ENCODE data around the gene GNAO1. TPM values are rescaled to one million over a fixed set of nuclear protein-coding genes. Genes with fewer than 3 reads are reported as not detected.

GNAO1 gene
- 10 to 100 TPM in 1 of 4 donors, 1 to 10 TPM in 3; 2.7 to 12.9 (median 6.1) TPM for total RNA-seq

- 1 to 2% methylated on average over 46 to 72 of the region's 91 CpGs for WGBS, 2 donors
- TF ChIP-seq POLR2A (IDR thresholded peaks at IDR 0.05) (no peak), CTCF (IDR thresholded peaks at IDR 0.05) (no peak), EP300 (IDR thresholded peaks at IDR 0.05) (no peak)
- Histone ChIP-seq H3K27ac (peak within 1 kb of the TSS; percentile 81 to 96 (median 90)), H3K4me1 (peaks cover 0 to 56% (median 25%) of the 10 kb centered on the region in 4 donors), H3K27me3 (peaks cover 0 to 17% of the 10 kb centered on the region in 2 donors), H3K4me3 (peak within 1 kb of the TSS; percentile 68 to 84 (median 73)), H3K9me3 (no peaks in the 10 kb centered on the region), H3K36me3 (no peaks in the 10 kb centered on the region)
- DNase-seq (ENCODE audit: low spot score in 2 of 2) = peak in 1 of 2 donors; percentile 37
Measured at GRCh38 chr16:56191156-56191815, at the start of gene GNAO1. Gene GNAO1, plus strand, starts transcription at chr16:56191489. Its CDS starts 747 bp downstream, at chr16:56192236.

- Histone ChIP-seq H3K9me3 (no peaks in the 10 kb centered on the region), H3K4me1 (no peaks in the 10 kb centered on the region), H3K4me3 (no peak overlapping the region), H3K27ac (no peak overlapping the region), H3K27me3 (no peaks in the 10 kb centered on the region), H3K36me3 (no peaks in the 10 kb centered on the region)
- WGBS, 2 donors = 62 to 65% methylated on average over 1 of the region's 1 CpG
- TF ChIP-seq POLR2A (IDR thresholded peaks at IDR 0.05) (no peak), EP300 (IDR thresholded peaks at IDR 0.05) (no peak), CTCF (IDR thresholded peaks at IDR 0.05) (no peak)
- DNase-seq (ENCODE audit: low spot score in 2 of 2) = no peak
Measured at GRCh38 chr16:56143666-56144065, 47.6 kb upstream of the GNAO1 start.

- no peaks in the 10 kb centered on the region for H3K36me3 ChIP-seq
- TF ChIP-seq CTCF (IDR thresholded peaks at IDR 0.05) (no peak), EP300 (IDR thresholded peaks at IDR 0.05) (no peak), POLR2A (IDR thresholded peaks at IDR 0.05) (no peak)
- H3K27ac ChIP-seq = no peak overlapping the region
- H3K9me3 ChIP-seq = no peaks in the 10 kb centered on the region
- no peaks in the 10 kb centered on the region for H3K4me1 ChIP-seq
- no peak for DNase-seq (ENCODE audit: low spot score in 2 of 2)
- H3K4me3 ChIP-seq = no peak overlapping the region
- 71 to 81% methylated on average over 2 of the region's 2 CpGs for WGBS, 2 donors
- no peaks in the 10 kb centered on the region for H3K27me3 ChIP-seq
Measured at GRCh38 chr16:56145369-56145768, 45.9 kb upstream of the GNAO1 start.

GRCh38 chr16:56151621-56152020 lies 39.7 kb upstream of the GNAO1 start:
- no peak overlapping the region for H3K4me3 ChIP-seq
- no peaks in the 10 kb centered on the region for H3K27me3 ChIP-seq
- peaks cover 0 to 6% (median 0%) of the 10 kb centered on the region in 4 donors for H3K9me3 ChIP-seq
- H3K36me3 ChIP-seq = no peaks in the 10 kb centered on the region
- TF ChIP-seq CTCF (IDR thresholded peaks at IDR 0.05) = no peak
- TF ChIP-seq EP300 (IDR thresholded peaks at IDR 0.05) = no peak
- no peak for TF ChIP-seq POLR2A (IDR thresholded peaks at IDR 0.05)
- DNase-seq (ENCODE audit: low spot score in 2 of 2) = no peak
- H3K27ac ChIP-seq = no peak overlapping the region
- 79 to 83% methylated on average over 2 of the region's 2 CpGs for WGBS, 2 donors
- H3K4me1 ChIP-seq = no peaks in the 10 kb centered on the region

- no peaks in the 10 kb centered on the region for H3K36me3 ChIP-seq
Measured at GRCh38 chr16:56161658-56162057, 29.6 kb upstream of the GNAO1 start.

More at GRCh38 chr16:56161658-56162057, 29.6 kb upstream of the GNAO1 start:
- no peak for DNase-seq (ENCODE audit: low spot score in 2 of 2)
- Histone ChIP-seq H3K27me3 (no peaks in the 10 kb centered on the region), H3K27ac (no peak overlapping the region), H3K9me3 (peaks cover 0 to 2% (median 0%) of the 10 kb centered on the region in 4 donors), H3K4me3 (no peak overlapping the region), H3K4me1 (no peaks in the 10 kb centered on the region)
- TF ChIP-seq CTCF (IDR thresholded peaks at IDR 0.05) (no peak), EP300 (IDR thresholded peaks at IDR 0.05) (no peak), POLR2A (IDR thresholded peaks at IDR 0.05) (no peak)
- 68 to 76% methylated on average over 4 of the region's 4 CpGs for WGBS, 2 donors
